A549 (cell line): ENCODE results near the gene TCF7L1. TPM values are rescaled to one million over a fixed set of nuclear protein-coding genes. Genes with fewer than 3 reads are reported as not detected.

Source experiments
- ATAC-seq, 2 experiments: fragments of 200-7000 bp in 1 of 2; fragments of >200 bp in 1 of 2; cut with Nextera tagmentation in 1 of 2; cut with Tn5 transposase in 1 of 2; 3 replicates each; pipeline versions ENCODE4 v1.8.0 to v1.9.1; 2018 to 2020; ENCODE audit warnings: mild to moderate bottlenecking in 1 of 2, moderate library complexity in 1 of 2
- CTCF ChIA-PET: fragments of 300-600 bp; sonication (Branson Sonifier 250); formaldehyde crosslinking; extraction: SDS; loops from one replicate; lab custom pipeline; 2021; ENCODE audit warnings: antibody characterized with exemption, inconsistent platforms; lab: Yijun Ruan, JAX
- POLR2A ChIA-PET: fragments of 350-600 bp; formaldehyde crosslinking; extraction: SDS; loops from one replicate; lab custom pipeline; 2021; ENCODE audit warnings: antibody characterized with exemption, inconsistent platforms; lab: Yijun Ruan, JAX
- DNase-seq, 2 experiments: peaks; one replicate each; pipeline versions ENCODE4 v3.0.0 to v3.0.0-alpha.2; 2011 to 2016; ENCODE audit warnings: low read depth in 1 of 2, low spot score in 1 of 2
- FAIRE-seq: peaks from 2 replicates; lab custom pipeline; 2011; peaks lifted over from hg19 to GRCh38; lab: Jason Lieb, UNC
- H3K27ac ChIP-seq, 2 experiments: fragments of >200 bp; sonication (Bioruptor Twin); formaldehyde crosslinking; 3 replicates each; pipeline ENCODE4 v1.5.1; 2016 to 2017
- H3K4me1 ChIP-seq: fragments of >200 bp; sonication (Bioruptor Twin); formaldehyde crosslinking; 3 replicates; pipeline ENCODE4 v1.6.1; 2016
- H3K4me2 ChIP-seq: fragments of >200 bp; sonication (Bioruptor Twin); formaldehyde crosslinking; 3 replicates; pipeline ENCODE4 v1.6.1; 2016
- H3K4me3 ChIP-seq: fragments of >200 bp; sonication (Bioruptor Twin); formaldehyde crosslinking; 3 replicates; pipeline ENCODE4 v1.5.1; 2016
- H3K9me3 ChIP-seq: fragments of >200 bp; sonication (Bioruptor Twin); formaldehyde crosslinking; 3 replicates; pipeline ENCODE4 v1.6.1; 2016
- CEBPB ChIP-seq, 2 experiments: fragments of >200 bp in 1 of 2; sonication (Bioruptor Twin) in 1 of 2; formaldehyde crosslinking in 1 of 2; IDR thresholded peaks; 2 replicates each; pipeline ENCODE4 v1.6.1; 2012 to 2016
- EHF ChIP-seq: fragments of 250-450 bp; sonication (Bioruptor Pico); IDR thresholded peaks from 2 replicates; pipeline ENCODE4 v1.5.0; 2020; ENCODE audit warnings: mild to moderate bottlenecking
- EHMT2 ChIP-seq: fragments of 200-600 bp; sonication (generic); IDR thresholded peaks from 2 replicates; pipeline ENCODE4 v1.6.1; 2016; ENCODE audit warnings: antibody characterized with exemption, low read depth, mild to moderate bottlenecking, moderate library complexity
- FOXS1 ChIP-seq: fragments of 250-450 bp; sonication (Bioruptor Pico); IDR thresholded peaks from 2 replicates; pipeline ENCODE4 v1.5.0; 2020; ENCODE audit warnings: mild to moderate bottlenecking, moderate library complexity
- HDAC2 ChIP-seq: fragments of 200-600 bp; sonication (generic); IDR thresholded peaks from 2 replicates; pipeline ENCODE4 v1.6.1; 2016
- HOXA7 ChIP-seq: fragments of 250-450 bp; sonication (Bioruptor Pico); IDR thresholded peaks from 2 replicates; pipeline ENCODE4 v1.5.0; 2020; ENCODE audit warnings: mild to moderate bottlenecking, moderate library complexity
- HOXB5 ChIP-seq: fragments of 250-450 bp; sonication (Bioruptor Pico); IDR thresholded peaks from 2 replicates; pipeline ENCODE4 v1.5.0; 2020; ENCODE audit warnings: mild to moderate bottlenecking, moderate library complexity
- JUNB ChIP-seq: fragments of >200 bp; sonication (Bioruptor Twin); formaldehyde crosslinking; IDR thresholded peaks from 2 replicates; pipeline ENCODE4 v1.6.1; 2016
- KDM5A ChIP-seq: fragments of 200-600 bp; sonication (generic); IDR thresholded peaks from 2 replicates; pipeline ENCODE4 v1.6.1; 2016; ENCODE audit warnings: antibody characterized with exemption, mild to moderate bottlenecking
- MYC ChIP-seq: IDR thresholded peaks from 2 replicates; pipeline ENCODE4 v1.6.1; 2012; ENCODE audit warnings: mild to moderate bottlenecking, inconsistent platforms, low read length, improper control_type of control experiment, borderline replicate concordance
- NFE2L2 ChIP-seq: fragments of 150-350 bp; conservative IDR thresholded peaks from 2 replicates; pipeline ENCODE4 v1.6.1; 2014; ENCODE audit warnings: low read length
- NPAS2 ChIP-seq: fragments of 250-450 bp; sonication (Bioruptor Pico); IDR thresholded peaks from 2 replicates; pipeline ENCODE4 v1.8.0; 2022; ENCODE audit warnings: mild to moderate bottlenecking, moderate library complexity, borderline replicate concordance
- NR3C1 ChIP-seq: fragments of >200 bp; sonication (Bioruptor Twin); formaldehyde crosslinking; IDR thresholded peaks from 3 replicates; pipeline ENCODE4 v1.6.1; 2017
- PHF8 ChIP-seq: fragments of 200-600 bp; sonication (generic); IDR thresholded peaks from 2 replicates; pipeline ENCODE4 v1.6.1; 2016; ENCODE audit warnings: low read depth, mild to moderate bottlenecking, antibody characterized with exemption, moderate library complexity, borderline replicate concordance
- POLR2AphosphoS2 ChIP-seq: conservative IDR thresholded peaks from 2 replicates; pipeline ENCODE4 v1.6.1; 2012; ENCODE audit warnings: low read length, improper control_type of control experiment, inconsistent platforms
- RAD21 ChIP-seq, 2 experiments: fragments of >200 bp in 1 of 2; sonication (Bioruptor Twin) in 1 of 2; formaldehyde crosslinking in 1 of 2; IDR thresholded peaks in 1 of 2; conservative IDR thresholded peaks in 1 of 2; 2 replicates in 1 of 2; 3 replicates in 1 of 2; pipeline ENCODE4 v1.6.1; 2012 to 2018; ENCODE audit warnings: inconsistent platforms in 1 of 2
- RCOR1 ChIP-seq: fragments of 150-350 bp; IDR thresholded peaks from 2 replicates; pipeline ENCODE4 v1.6.1; 2014; ENCODE audit warnings: antibody characterized with exemption, low read length, low read depth
- TFCP2L1 ChIP-seq: fragments of 250-450 bp; sonication (Bioruptor Pico); IDR thresholded peaks from 2 replicates; pipeline ENCODE4 v1.5.0; 2021; ENCODE audit warnings: mild to moderate bottlenecking
- ZC3H11A ChIP-seq: fragments of 450-650 bp; IDR thresholded peaks from 2 replicates; pipeline ENCODE4 v1.6.1; 2014; ENCODE audit warnings: antibody characterized with exemption, mild to moderate bottlenecking
- ZFP36 ChIP-seq: fragments of 450-650 bp; IDR thresholded peaks from 2 replicates; pipeline ENCODE4 v1.6.1; 2014; ENCODE audit warnings: borderline replicate concordance; ENCODE audit not compliant: partially characterized antibody
- ZNF302 ChIP-seq: fragments of 250-450 bp; sonication (Bioruptor Pico); IDR thresholded peaks from 2 replicates; pipeline ENCODE4 v1.9.0; 2021; ENCODE audit warnings: inconsistent platforms, mild to moderate bottlenecking, moderate library complexity
- ZSCAN20 ChIP-seq: fragments of 250-450 bp; sonication (Bioruptor Pico); IDR thresholded peaks from 2 replicates; pipeline ENCODE4 v1.8.0; 2022; ENCODE audit warnings: mild to moderate bottlenecking, moderate library complexity
- WGBS: methylation state at CpG from one replicate; pipeline ENCODE4 v1.1.6; 2017; ENCODE audit errors: missing lambda C conversion rate; 5-methylcytosine and 5-hydroxymethylcytosine counted together
- polyA plus RNA-seq, 4 experiments: library from polyadenylated mRNA; depleted of rRNA in 3 of 4; stranded (reverse); fragments of >200 nt; fragmentation: RNase III in 1 of 4; extraction: RNeasy Plus Mini Kit Qiagen cat#74134 plus additional on column Dnase treatment in 1 of 4; gene quantifications; 2 replicates in 3 of 4; 3 replicates in 1 of 4; pipeline ENCODE4 v1.2.3, GENCODE V29; 2011 to 2017
- TF ChIP-seq, protein P1 (sequence below): IDR thresholded peaks from 2 replicates; pipeline ENCODE4 v1.6.1; 2012
- TF ChIP-seq, protein P2 (sequence below): fragments of >200 bp; sonication (Bioruptor Twin); formaldehyde crosslinking; IDR thresholded peaks from 2 replicates; pipeline ENCODE4 v1.6.1; 2016
- TF ChIP-seq, protein P3 (sequence below): fragments of 250-450 bp; sonication (Bioruptor Pico); IDR thresholded peaks from 2 replicates; pipeline ENCODE4 v1.5.0; 2021; ENCODE audit warnings: mild to moderate bottlenecking, moderate library complexity, borderline replicate concordance
- TF ChIP-seq, protein P4 (sequence below): IDR thresholded peaks from 2 replicates; pipeline ENCODE4 v1.6.1; 2012

The TCF7L1 gene
- polyA plus RNA-seq, 2 of the 4 experiments (the other 2 are of a cell fraction) = 0.68 to 4.4 TPM

DNA sequence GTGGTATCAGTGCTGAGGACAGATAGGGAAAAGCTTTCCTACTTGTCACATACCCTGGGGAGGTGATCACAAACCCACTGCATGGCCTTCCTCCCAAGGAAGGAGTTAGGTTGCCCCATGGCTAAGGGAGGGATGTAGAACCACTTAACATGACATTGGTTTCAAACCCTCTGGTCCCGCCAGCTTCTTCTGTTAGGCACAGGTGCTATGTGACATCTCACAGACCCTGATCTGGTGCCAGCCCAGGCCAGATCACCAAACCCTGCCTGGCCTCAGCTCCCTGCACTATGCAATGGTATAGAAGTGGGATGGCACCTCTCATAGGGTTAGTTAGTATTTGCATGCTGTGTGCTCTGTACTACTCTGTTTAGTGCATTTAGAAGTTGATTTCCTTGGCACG, 58.0 kb downstream of the TCF7L1 start (continued):
- TF ChIP-seq, protein P1, sequence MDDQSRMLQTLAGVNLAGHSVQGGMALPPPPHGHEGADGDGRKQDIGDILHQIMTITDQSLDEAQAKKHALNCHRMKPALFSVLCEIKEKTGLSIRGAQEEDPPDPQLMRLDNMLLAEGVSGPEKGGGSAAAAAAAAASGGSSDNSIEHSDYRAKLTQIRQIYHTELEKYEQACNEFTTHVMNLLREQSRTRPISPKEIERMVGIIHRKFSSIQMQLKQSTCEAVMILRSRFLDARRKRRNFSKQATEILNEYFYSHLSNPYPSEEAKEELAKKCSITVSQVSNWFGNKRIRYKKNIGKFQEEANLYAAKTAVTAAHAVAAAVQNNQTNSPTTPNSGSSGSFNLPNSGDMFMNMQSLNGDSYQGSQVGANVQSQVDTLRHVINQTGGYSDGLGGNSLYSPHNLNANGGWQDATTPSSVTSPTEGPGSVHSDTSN = no peak
- TF ChIP-seq NR3C1 = no peak
- TF ChIP-seq EHMT2 = no peak
- TF ChIP-seq CEBPB (IDR thresholded peaks at IDR 0.05) = no peak

DNA sequence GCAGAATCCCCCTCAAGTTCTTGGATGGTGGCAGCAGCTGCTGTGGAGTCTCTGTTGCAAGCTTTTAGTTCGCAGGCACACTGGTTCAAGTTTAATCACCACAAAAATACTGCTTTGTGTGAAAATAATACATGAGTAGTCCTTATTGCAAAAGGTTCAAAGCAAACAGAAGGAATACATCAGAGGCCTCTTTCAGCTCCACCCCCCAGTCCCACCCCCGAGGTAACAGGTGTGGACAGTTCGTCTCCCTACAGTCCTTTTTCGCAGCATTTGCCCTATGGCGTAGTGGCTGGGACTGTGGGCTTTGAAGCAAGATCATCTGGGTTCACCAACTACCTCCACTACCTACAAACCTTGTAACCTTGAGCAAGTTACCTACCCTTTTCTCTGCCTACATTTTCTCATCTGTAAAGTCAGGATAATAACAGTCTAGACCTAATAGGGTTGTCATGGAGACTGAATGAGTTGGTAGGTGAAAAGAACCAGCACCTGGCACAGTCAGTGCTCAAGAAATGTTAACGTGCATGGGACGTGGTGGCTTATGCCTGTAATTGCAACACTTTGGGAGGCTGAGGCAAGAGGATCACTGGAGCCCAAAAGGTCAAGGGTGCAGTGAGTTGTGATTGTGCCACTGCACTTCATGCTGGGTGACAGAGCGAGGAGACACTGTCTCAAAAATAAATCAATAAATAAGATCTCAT, 61.7 kb downstream of the TCF7L1 start:
- 73% methylated on average over 8 of the region's 8 CpGs for WGBS
- Histone ChIP-seq H3K4me3 (no peak overlapping the region), H3K4me1 (no peaks in the 10 kb centered on the region), H3K9me3 (no peaks in the 10 kb centered on the region)
- FAIRE-seq (no peak), DNase-seq (no peak)
- CTCF ChIA-PET = interaction anchor here (1.1 to 1.5 kb wide), 2 partner anchors 37 to 91 kb away, joined by 3 to 7 read pairs; no protein-coding TSS in a partner anchor
- TF ChIP-seq NPAS2 (CRISPR knock-in tag) = no peak
- TF ChIP-seq ZC3H11A = no peak
- TF ChIP-seq MYC = no peak
- no peak for TF ChIP-seq ZNF302 (CRISPR knock-in tag)
- TF ChIP-seq EHMT2 = no peak
- no peak for TF ChIP-seq NR3C1
- no peak for TF ChIP-seq FOXS1 (CRISPR knock-in tag)
- TF ChIP-seq RCOR1 = no peak
- TF ChIP-seq, protein P2, sequence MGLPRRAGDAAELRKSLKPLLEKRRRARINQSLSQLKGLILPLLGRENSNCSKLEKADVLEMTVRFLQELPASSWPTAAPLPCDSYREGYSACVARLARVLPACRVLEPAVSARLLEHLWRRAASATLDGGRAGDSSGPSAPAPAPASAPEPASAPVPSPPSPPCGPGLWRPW = no peak
- no peak for TF ChIP-seq TFCP2L1 (CRISPR knock-in tag)
- no peak for TF ChIP-seq KDM5A
- TF ChIP-seq HOXB5 (CRISPR knock-in tag) = no peak
- no peak for TF ChIP-seq RAD21 (conservative IDR thresholded peaks at IDR 0.05 in 1 of 2, IDR thresholded peaks at IDR 0.05 in 1 of 2)
- no peak for TF ChIP-seq ZFP36
- TF ChIP-seq NFE2L2 = no peak
- no peak for TF ChIP-seq PHF8
- TF ChIP-seq HDAC2 = no peak
- TF ChIP-seq HOXA7 (CRISPR knock-in tag) = no peak
- no peak for TF ChIP-seq JUNB
- TF ChIP-seq, all 56 proteins: peak for 0
- no peak overlapping the region for H3K4me2 ChIP-seq
- ATAC-seq = no peak
- POLR2A ChIA-PET = no interaction called here
- H3K27ac ChIP-seq = no peak overlapping the region

DNA sequence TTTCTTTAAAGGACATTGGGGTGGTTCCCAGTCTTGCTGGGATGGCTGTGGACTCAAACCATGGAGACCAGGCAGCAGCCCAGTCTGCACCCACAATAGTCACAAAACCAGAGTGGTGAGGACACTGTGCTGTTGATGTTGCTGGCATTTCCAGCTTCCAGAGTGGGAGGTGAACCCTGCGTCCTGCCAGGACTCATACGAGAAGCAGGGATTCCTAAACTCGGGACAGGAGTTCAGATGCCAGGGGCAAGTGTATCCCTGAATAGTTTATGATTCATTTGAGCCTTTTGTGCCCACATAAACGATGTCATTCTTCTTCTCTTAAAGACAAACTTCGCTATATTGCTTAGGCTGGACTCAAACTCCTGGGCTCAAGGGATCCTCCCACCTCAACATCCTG, 62.8 kb downstream of the TCF7L1 start:
- ATAC-seq (no peak), FAIRE-seq (no peak), DNase-seq (no peak)
- H3K4me3 ChIP-seq = no peak overlapping the region
- H3K27ac ChIP-seq = no peak overlapping the region
- H3K4me2 ChIP-seq = no peak overlapping the region
- H3K4me1 ChIP-seq = no peaks in the 10 kb centered on the region
- H3K9me3 ChIP-seq = no peaks in the 10 kb centered on the region
- ChIA-PET POLR2A (no interaction called here), CTCF (interaction anchor here (1.5 kb wide), 1 partner anchor 90 kb away, joined by 7 read pairs; no protein-coding TSS in a partner anchor)
- WGBS = 71% methylated on average over 5 of the region's 5 CpGs
- TF ChIP-seq EHF (CRISPR knock-in tag) (no peak), HOXA7 (CRISPR knock-in tag) (no peak), JUNB (no peak), POLR2AphosphoS2 (no peak), FOXS1 (CRISPR knock-in tag) (no peak), ZSCAN20 (no peak), RAD21 (conservative IDR thresholded peaks at IDR 0.05 in 1 of 2, IDR thresholded peaks at IDR 0.05 in 1 of 2) (no peak), MYC (no peak), NR3C1 (no peak)
- TF ChIP-seq, protein P3, sequence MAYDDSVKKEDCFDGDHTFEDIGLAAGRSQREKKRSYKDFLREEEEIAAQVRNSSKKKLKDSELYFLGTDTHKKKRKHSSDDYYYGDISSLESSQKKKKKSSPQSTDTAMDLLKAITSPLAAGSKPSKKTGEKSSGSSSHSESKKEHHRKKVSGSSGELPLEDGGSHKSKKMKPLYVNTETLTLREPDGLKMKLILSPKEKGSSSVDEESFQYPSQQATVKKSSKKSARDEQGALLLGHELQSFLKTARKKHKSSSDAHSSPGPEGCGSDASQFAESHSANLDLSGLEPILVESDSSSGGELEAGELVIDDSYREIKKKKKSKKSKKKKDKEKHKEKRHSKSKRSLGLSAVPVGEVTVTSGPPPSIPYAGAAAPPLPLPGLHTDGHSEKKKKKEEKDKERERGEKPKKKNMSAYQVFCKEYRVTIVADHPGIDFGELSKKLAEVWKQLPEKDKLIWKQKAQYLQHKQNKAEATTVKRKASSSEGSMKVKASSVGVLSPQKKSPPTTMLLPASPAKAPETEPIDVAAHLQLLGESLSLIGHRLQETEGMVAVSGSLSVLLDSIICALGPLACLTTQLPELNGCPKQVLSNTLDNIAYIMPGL (CRISPR knock-in tag) = no peak
- TF ChIP-seq, protein P4, sequence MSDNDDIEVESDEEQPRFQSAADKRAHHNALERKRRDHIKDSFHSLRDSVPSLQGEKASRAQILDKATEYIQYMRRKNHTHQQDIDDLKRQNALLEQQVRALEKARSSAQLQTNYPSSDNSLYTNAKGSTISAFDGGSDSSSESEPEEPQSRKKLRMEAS = no peak
